Keratinocyte (primary cell): ENCODE results near the gene SCARF2. TPM values are rescaled to one million over a fixed set of nuclear protein-coding genes. Genes with fewer than 3 reads are reported as not detected.

Experiments
- DNase-seq: peaks from one replicate; pipeline ENCODE4 v3.0.0-alpha.2; 2011; ENCODE audit warnings: low read depth, missing footprints, low spot score
- FAIRE-seq: peaks from 2 replicates; lab custom pipeline; 2011; peaks lifted over from hg19 to GRCh38; lab: Jason Lieb, UNC
- H2AFZ ChIP-seq: 2 replicates; pipeline ENCODE4 v1.6.0; 2012; ENCODE audit warnings: low read length, control low read depth, inconsistent platforms; ENCODE audit not compliant: control insufficient read depth
- H3K27ac ChIP-seq: 2 replicates; pipeline ENCODE4 v1.5.1; 2011; ENCODE audit warnings: low read length; ENCODE audit not compliant: control insufficient read depth, insufficient read depth
- H3K27me3 ChIP-seq: 3 replicates; pipeline ENCODE4 v1.6.0; 2011; ENCODE audit warnings: low read length; ENCODE audit not compliant: control insufficient read depth, insufficient read depth; ENCODE audit errors: extremely low read depth
- H3K36me3 ChIP-seq, 2 experiments: 2 replicates in 1 of 2; 3 replicates in 1 of 2; pipeline ENCODE4 v1.5.1; 2011; ENCODE audit warnings: low read length in 2 of 2, mild to moderate bottlenecking in 1 of 2; ENCODE audit not compliant: control insufficient read depth in 2 of 2, insufficient read depth in 2 of 2; ENCODE audit errors: extremely low read depth in 1 of 2
- H3K4me1 ChIP-seq: 3 replicates; pipeline ENCODE4 v1.5.1; 2011; ENCODE audit warnings: low read length; ENCODE audit not compliant: control insufficient read depth, insufficient read depth; ENCODE audit errors: extremely low read depth
- H3K4me2 ChIP-seq: 3 replicates; pipeline ENCODE4 v1.6.0; 2011; ENCODE audit warnings: low read depth, low read length; ENCODE audit not compliant: control insufficient read depth, insufficient read depth; ENCODE audit errors: extremely low read depth
- H3K4me3 ChIP-seq, 3 experiments: fragments of 200-600 bp in 1 of 3; sonication (generic) in 1 of 3; 2 replicates in 2 of 3; 3 replicates in 1 of 3; pipeline ENCODE4 v1.5.1; 2011 to 2016; ENCODE audit warnings: low read length in 3 of 3, mild to moderate bottlenecking in 3 of 3, control low read depth in 2 of 3, inconsistent platforms in 1 of 3, low read depth in 1 of 3, mixed read lengths in 1 of 3, mixed run types in 1 of 3, moderate library complexity in 1 of 3; ENCODE audit not compliant: control insufficient read depth in 2 of 3, insufficient read depth in 2 of 3; ENCODE audit errors: extremely low read depth in 1 of 3
- H3K79me2 ChIP-seq: 2 replicates; pipeline ENCODE4 v1.6.0; 2012; ENCODE audit warnings: low read length; ENCODE audit not compliant: control insufficient read depth, insufficient read depth
- H3K9ac ChIP-seq: 3 replicates; pipeline ENCODE4 v1.6.0; 2011; ENCODE audit warnings: low read length; ENCODE audit not compliant: control insufficient read depth, insufficient read depth; ENCODE audit errors: extremely low read depth
- H3K9me1 ChIP-seq: 3 replicates; pipeline ENCODE4 v1.6.0; 2011; ENCODE audit warnings: low read length; ENCODE audit not compliant: control insufficient read depth, insufficient read depth; ENCODE audit errors: extremely low read depth
- H3K9me3 ChIP-seq: 2 replicates; pipeline ENCODE4 v1.5.1; 2012; ENCODE audit warnings: low read depth, low read length; ENCODE audit not compliant: control insufficient read depth
- H4K20me1 ChIP-seq: 3 replicates; pipeline ENCODE4 v1.6.0; 2011; ENCODE audit warnings: low read length; ENCODE audit not compliant: control insufficient read depth, insufficient read depth; ENCODE audit errors: extremely low read depth
- CTCF ChIP-seq, 3 experiments: IDR thresholded peaks in 1 of 3; conservative IDR thresholded peaks in 1 of 3; optimal IDR thresholded peaks in 1 of 3; 2 replicates in 2 of 3; 3 replicates in 1 of 3; pipeline versions ENCODE3 to v1.5.1; 2011; ENCODE audit warnings: low read length in 3 of 3, mild to moderate bottlenecking in 3 of 3, moderate library complexity in 2 of 3, control low read depth in 1 of 3, inconsistent platforms in 1 of 3; ENCODE audit not compliant: insufficient read depth in 2 of 3; ENCODE audit errors: extremely low read depth in 1 of 3
- EZH2 ChIP-seq: IDR thresholded peaks from one replicate; pipeline ENCODE4 v1.6.1; 2012; ENCODE audit warnings: inconsistent platforms, mild to moderate bottlenecking, low read length, moderate library complexity
- dilution Hi-C: fragments of 300-500 bp; cut with MboI; formaldehyde crosslinking; loops from one replicate; pipeline ENCODE4 v1.7.0; 2020; ENCODE audit warnings: low sequenced_read_pairs; ENCODE audit not compliant: extremely low pct_ligation_motif_present
- polyA plus RNA-seq, 5 experiments: library from polyadenylated mRNA; depleted of rRNA in 3 of 5; stranded (reverse) in 3 of 5; stranded (forward) in 1 of 5; unstranded in 1 of 5; fragments of >200 nt; gene quantifications; 1 replicate in 1 of 5; 2 replicates in 3 of 5; 3 replicates in 1 of 5; pipeline versions ENCODE4 v1.2.1 to v1.2.3, GENCODE V29; 2011 to 2012; ENCODE audit warnings: missing spikeins in 2 of 5, low read depth in 1 of 5, low replicate concordance in 1 of 5

The SCARF2 gene
- polyA plus RNA-seq, 1 donor (not counting 4 experiments of a cell fraction or from before 2014, with no cell fraction given), result 0.05 TPM

DNA sequence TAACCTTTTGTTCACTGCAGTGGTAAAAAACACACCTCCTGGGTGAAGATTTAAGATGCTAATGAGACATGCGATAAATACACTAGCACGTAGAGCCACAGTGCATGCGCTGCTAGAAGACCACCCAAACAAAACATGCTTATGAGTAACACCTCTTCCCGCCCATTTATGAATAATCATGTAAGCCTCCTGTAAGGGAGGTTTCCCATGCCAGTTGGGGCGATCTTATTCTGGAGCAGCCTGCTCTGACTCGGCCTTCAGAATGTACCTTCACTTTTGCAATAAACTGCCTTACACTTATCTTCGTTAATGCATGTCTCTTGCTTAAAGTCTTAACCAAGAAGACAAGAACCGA lies 18.1 kb upstream of the SCARF2 start:
- no peak for DNase-seq
- no peak for FAIRE-seq
- Histone ChIP-seq H3K27me3 (no peaks in the 10 kb centered on the region), H3K27ac (no peak overlapping the region), H3K4me2 (no peak overlapping the region), H4K20me1 (peaks cover 3% of the 10 kb centered on the region), H2AFZ (no peak overlapping the region), H3K9me3 (no peaks in the 10 kb centered on the region), H3K9me1 (no peaks in the 10 kb centered on the region), H3K4me3 (no peak overlapping the region), H3K36me3 (no peaks in the 10 kb centered on the region), H3K4me1 (no peaks in the 10 kb centered on the region), H3K9ac (no peak overlapping the region), H3K79me2 (no peaks in the 10 kb centered on the region)
- TF ChIP-seq EZH2 (no peak), CTCF (optimal IDR thresholded peaks at IDR 0.05 in 1 of 3, IDR thresholded peaks at IDR 0.05 in 1 of 3, conservative IDR thresholded peaks at IDR 0.05 in 1 of 3; ENCODE audit: extremely low read depth in 1 of 3, insufficient read depth in 2 of 3, low read length in 3 of 3) (no peak)
- dilution Hi-C loops, result no loop called here

GRCh38 chr22:20453222-20453621 lies 15.6 kb upstream of the SCARF2 start:
- TF ChIP-seq EZH2, result no peak
- TF ChIP-seq CTCF (optimal IDR thresholded peaks at IDR 0.05 in 1 of 3, IDR thresholded peaks at IDR 0.05 in 1 of 3, conservative IDR thresholded peaks at IDR 0.05 in 1 of 3; ENCODE audit: extremely low read depth in 1 of 3, insufficient read depth in 2 of 3, low read length in 3 of 3), result no peak
- Histone ChIP-seq H3K9me3 (no peaks in the 10 kb centered on the region), H4K20me1 (peaks cover 3% of the 10 kb centered on the region), H3K4me2 (no peak overlapping the region), H3K4me1 (no peaks in the 10 kb centered on the region), H2AFZ (no peak overlapping the region), H3K27ac (no peak overlapping the region), H3K9me1 (no peaks in the 10 kb centered on the region), H3K27me3 (no peaks in the 10 kb centered on the region), H3K79me2 (no peaks in the 10 kb centered on the region), H3K9ac (no peak overlapping the region), H3K36me3 (no peaks in the 10 kb centered on the region), H3K4me3 (no peak overlapping the region)
- DNase-seq, result no peak
- dilution Hi-C loops, result no loop called here
- FAIRE-seq, result no peak
